HG03354 (cell line): Measurements from ENCODE around the gene ARRB2.

ENCODE experiments used
- ATAC-seq: cut with Tn5 transposase; IDR thresholded peaks from one replicate; pipeline ENCODE4 v1.9.1; 2021; ENCODE audit warnings: mild to moderate bottlenecking; ENCODE audit not compliant: unreplicated experiment, poor library complexity, severe bottlenecking

Gene ARRB2

GRCh38 chr17:4747847-4748246 lies 37.4 kb downstream of the ARRB2 start:
- no peak for ATAC-seq

GRCh38 chr17:4748686-4749085 lies 38.3 kb downstream of the ARRB2 start:
- ATAC-seq: no peak

GRCh38 chr17:4750606-4751005 lies 40.2 kb downstream of the ARRB2 start:
- ATAC-seq: no peak

DNA sequence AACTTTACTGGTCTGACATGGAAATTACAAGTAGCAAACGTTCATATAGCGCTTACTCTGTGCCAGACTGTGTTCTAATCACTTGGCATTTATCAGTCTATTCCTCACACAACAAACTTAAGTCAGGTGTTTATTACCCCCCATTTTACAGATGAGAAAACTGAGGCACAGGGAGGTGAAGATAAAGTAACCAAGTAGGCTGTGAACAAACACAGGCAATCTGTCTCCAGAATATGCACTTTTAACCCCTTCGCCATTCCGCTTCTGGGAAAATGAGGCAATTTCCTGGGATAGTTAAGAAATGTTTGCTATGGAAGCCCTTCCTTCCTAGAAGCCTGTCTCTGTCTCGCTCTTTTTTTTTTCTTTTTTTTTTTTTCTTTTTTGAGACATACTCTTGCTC lies 41.5 kb downstream of the ARRB2 start:
- no peak for ATAC-seq

DNA sequence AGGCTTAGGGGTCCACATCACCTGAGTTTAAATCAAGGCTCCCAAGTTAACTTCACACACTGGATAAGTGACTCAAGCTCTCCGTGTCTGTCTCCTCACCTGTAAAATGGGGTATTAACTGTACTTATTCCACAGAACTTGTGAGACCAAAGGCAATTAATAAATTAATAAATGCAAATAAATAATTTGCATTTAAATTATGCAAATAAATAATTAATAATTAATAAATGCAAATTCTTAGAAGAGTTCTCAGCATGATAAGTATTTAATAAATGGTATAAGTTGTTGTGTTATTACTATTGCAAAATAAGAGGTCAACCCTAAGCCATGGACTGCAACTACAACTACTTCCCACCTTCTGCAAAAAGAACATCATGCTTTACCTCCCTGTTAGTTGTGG lies 43.0 kb downstream of the ARRB2 start:
- ATAC-seq: no peak

DNA sequence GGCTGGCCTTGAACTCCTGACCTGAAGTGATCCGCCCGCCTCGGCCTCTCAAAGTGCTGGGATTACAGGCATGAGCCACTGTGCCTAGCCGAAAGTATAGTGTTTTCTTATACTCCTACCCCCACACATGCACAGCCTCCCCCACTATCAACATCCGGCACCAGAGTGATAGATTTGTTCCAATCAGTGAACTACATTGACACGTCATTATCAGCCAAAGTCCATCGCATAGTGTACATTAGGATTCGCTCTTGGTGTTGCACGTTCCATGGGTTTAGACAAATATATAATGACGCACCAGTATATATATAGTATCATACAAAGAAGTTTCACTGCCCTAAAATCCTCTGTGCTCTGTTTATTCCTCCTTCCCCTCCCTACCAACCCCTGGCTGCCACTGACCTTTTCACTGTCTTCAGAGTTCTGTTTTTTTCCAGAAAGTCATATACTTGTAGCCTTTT lies 49.4 kb downstream of the ARRB2 start:
- no peak for ATAC-seq

DNA sequence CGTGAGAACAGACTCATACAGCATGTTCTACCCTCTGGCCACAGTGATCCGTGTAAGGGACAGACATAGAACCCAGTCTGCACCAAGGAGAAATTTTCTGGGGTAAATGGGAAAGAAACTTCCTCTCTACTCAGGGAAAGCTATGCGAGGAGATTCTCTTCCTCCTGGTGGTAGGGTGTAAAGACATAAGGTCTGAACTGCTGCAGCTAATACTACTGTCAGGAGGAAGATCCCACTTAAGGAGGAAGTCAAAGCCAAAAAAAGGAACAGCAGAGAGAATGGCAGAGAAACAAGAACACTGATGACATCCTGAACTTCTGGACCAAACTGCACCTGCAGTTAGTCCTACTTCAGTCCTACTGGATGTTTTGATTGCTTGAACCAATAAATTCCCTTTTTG lies 54.2 kb downstream of the ARRB2 start:
- no peak for ATAC-seq

DNA sequence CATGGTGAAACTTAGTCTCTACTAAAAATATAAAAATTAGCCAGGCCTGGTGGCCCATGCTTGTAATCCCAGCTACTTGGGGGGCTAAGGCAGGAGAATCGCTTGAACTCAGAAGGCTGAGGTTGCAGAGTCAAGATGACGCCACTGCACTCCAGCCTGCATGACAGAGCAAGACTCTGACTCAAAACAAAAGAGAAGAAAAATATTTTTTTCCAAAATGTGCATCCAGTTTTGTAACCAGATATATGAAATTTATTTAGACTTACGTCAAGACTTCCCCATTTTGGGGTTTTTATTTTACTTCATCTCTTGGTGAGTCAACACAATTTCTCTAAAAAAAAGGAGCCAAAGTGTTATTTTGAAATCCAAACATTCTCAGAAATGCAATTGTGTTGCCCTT lies 55.8 kb downstream of the ARRB2 start:
- no peak for ATAC-seq

GRCh38 chr17:4766723-4767122 lies 56.3 kb downstream of the ARRB2 start:
- no peak for ATAC-seq

DNA sequence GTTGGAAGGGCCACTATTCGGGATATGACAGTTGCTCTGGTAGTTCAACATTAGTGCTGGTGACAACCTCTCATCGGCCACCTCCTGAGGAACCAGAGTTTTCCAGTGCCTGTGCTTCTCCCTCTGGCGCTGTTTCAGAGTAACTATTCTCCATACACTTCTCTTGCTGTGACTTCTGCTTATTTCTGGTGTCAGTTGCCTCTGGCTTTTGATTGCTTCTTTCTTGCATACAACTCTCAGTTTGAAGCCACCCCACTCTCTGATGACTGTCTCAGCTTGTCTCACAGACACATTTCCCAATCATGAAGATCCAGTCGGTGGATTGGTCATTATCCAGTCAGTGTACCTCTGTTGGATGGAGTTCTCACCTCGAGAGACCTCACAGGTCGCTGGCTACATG lies 57.9 kb downstream of the ARRB2 start:
- ATAC-seq: no peak

DNA sequence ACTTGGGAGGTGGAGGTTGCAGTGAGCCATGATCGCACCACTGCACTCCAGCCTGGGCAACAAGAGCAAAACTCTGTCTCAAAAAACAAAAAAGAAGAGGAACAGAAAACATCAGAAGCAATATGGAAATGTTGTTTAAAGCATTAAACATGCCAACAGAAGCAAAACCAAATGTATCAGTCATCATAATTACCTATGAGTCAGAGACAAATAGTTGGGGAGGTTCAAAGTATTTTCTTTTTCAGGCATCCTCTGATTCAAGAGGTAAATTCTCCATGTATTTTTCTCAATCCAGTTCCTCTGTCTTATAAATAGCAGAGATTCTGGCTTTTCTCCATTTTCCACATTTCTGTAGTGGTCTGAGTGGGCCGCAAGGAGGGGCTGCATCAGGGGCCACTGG lies 59.2 kb downstream of the ARRB2 start:
- no peak for ATAC-seq
